B cell (primary cell): ENCODE data around the gene LRRC45. TPM values are rescaled to one million over a fixed set of nuclear protein-coding genes. Genes with fewer than 3 reads are reported as not detected.

Experiments
- ATAC-seq: fragments of 200-7000 bp; cut with Tn5 transposase; one replicate; pipeline ENCODE4 v1.10.0; 2021; ENCODE audit warnings: low read depth, mild to moderate bottlenecking, moderate number of reproducible peaks, moderate library complexity
- CTCF ChIA-PET: fragments of 350-600 bp; sonication (Branson Sonifier 250); formaldehyde crosslinking; loops from one replicate; lab custom pipeline; 2021; ENCODE audit warnings: antibody characterized with exemption, inconsistent platforms; lab: Charles Lee
- POLR2A ChIA-PET: fragments of 350-600 bp; sonication (Branson Sonifier 250); formaldehyde crosslinking; loops from one replicate; lab custom pipeline; 2021; ENCODE audit warnings: antibody characterized with exemption; lab: Charles Lee
- DNase-seq: peaks from one replicate; pipeline ENCODE4 v3.0.0; 2013
- H2AFZ ChIP-seq: 2 replicates; pipeline ENCODE4 v1.6.1; 2012; ENCODE audit warnings: mild to moderate bottlenecking, low read depth, low read length; ENCODE audit not compliant: insufficient read depth, poor library complexity, severe bottlenecking
- H3K27ac ChIP-seq, 2 donors: 1 replicate in 1 of 2; 2 replicates in 1 of 2; pipeline ENCODE4 v1.5.1; 2012 to 2013; ENCODE audit warnings: low read length in 2 of 2, mild to moderate bottlenecking in 2 of 2, moderate library complexity in 1 of 2
- H3K27me3 ChIP-seq, 4 experiments: fragments of 200-600 bp in 1 of 4; sonication (generic) in 1 of 4; replicated peaks in 1 of 4; 1 replicate in 2 of 4; 2 replicates in 2 of 4; pipeline versions ENCODE4 v1.6.1 to v1.7.0; 2013 to 2016; ENCODE audit warnings: low read length in 3 of 4, mild to moderate bottlenecking in 2 of 4, mixed read lengths in 1 of 4, moderate library complexity in 1 of 4; ENCODE audit not compliant: insufficient read depth in 4 of 4, control insufficient read depth in 3 of 4; ENCODE audit errors: control extremely low read depth in 1 of 4
- H3K36me3 ChIP-seq, 2 experiments: replicated peaks in 1 of 2; 1 replicate in 1 of 2; 2 replicates in 1 of 2; pipeline versions ENCODE4 v1.6.1 to v1.7.1; 2013; ENCODE audit warnings: low read length in 1 of 2; ENCODE audit not compliant: insufficient read depth in 2 of 2, control insufficient read depth in 1 of 2; ENCODE audit errors: control extremely low read depth in 1 of 2, extremely low read depth in 1 of 2
- H3K4me1 ChIP-seq, 2 donors: fragments of 200-600 bp in 1 of 2; sonication (generic) in 1 of 2; 1 replicate in 1 of 2; 2 replicates in 1 of 2; pipeline versions ENCODE4 v1.5.1 to v1.6.1; 2013 to 2017; ENCODE audit warnings: low read length in 2 of 2; ENCODE audit not compliant: control insufficient read depth in 2 of 2, insufficient read depth in 2 of 2
- H3K4me2 ChIP-seq: replicated peaks from 2 replicates; pipeline ENCODE3; 2012; ENCODE audit warnings: mild to moderate bottlenecking, low read depth, low read length; ENCODE audit not compliant: poor library complexity, severe bottlenecking
- H3K4me3 ChIP-seq, 5 experiments: fragments of 200-600 bp in 1 of 5; sonication (generic) in 1 of 5; 1 replicate in 3 of 5; 2 replicates in 2 of 5; pipeline versions ENCODE4 v1.5.1 to v1.7.0; 2011 to 2016; ENCODE audit warnings: low read length in 4 of 5, mild to moderate bottlenecking in 4 of 5, low read depth in 2 of 5, control low read depth in 1 of 5, moderate library complexity in 1 of 5; ENCODE audit not compliant: insufficient read depth in 1 of 5; ENCODE audit errors: control extremely low read depth in 1 of 5, extremely low read depth in 1 of 5
- H3K79me2 ChIP-seq: fragments of 200-600 bp; sonication (generic); one replicate; pipeline ENCODE4 v1.6.0; 2016; ENCODE audit warnings: low read length; ENCODE audit not compliant: control insufficient read depth, insufficient read depth
- H3K9ac ChIP-seq: fragments of 200-600 bp; sonication (generic); 2 replicates; pipeline ENCODE4 v1.6.1; 2017; ENCODE audit warnings: mild to moderate bottlenecking, low read length, moderate library complexity
- H3K9me3 ChIP-seq, 3 donors: one replicate each; pipeline versions ENCODE4 v1.6.1 to v1.7.1; 2013; ENCODE audit warnings: low read length in 2 of 3; ENCODE audit not compliant: control insufficient read depth in 2 of 3, insufficient read depth in 1 of 3; ENCODE audit errors: control extremely low read depth in 1 of 3
- H4K20me1 ChIP-seq: 2 replicates; pipeline ENCODE4 v1.6.0; 2012; ENCODE audit warnings: mild to moderate bottlenecking, low read length; ENCODE audit not compliant: insufficient read depth, control insufficient read depth, poor library complexity, severe bottlenecking
- H3K27ac Mint-ChIP-seq: one replicate; pipeline ENCODE4 v1.8.0; 2021; ENCODE audit warnings: mixed read lengths
- H3K27me3 Mint-ChIP-seq: one replicate; pipeline ENCODE4 v1.8.0; 2021; ENCODE audit warnings: mixed read lengths
- H3K4me1 Mint-ChIP-seq: one replicate; pipeline ENCODE4 v1.8.0; 2021; ENCODE audit warnings: mixed read lengths
- H3K4me3 Mint-ChIP-seq: one replicate; pipeline ENCODE4 v1.8.0; 2021; ENCODE audit warnings: mixed read lengths
- H3K9me3 Mint-ChIP-seq: one replicate; pipeline ENCODE4 v1.8.0; 2022; ENCODE audit warnings: mixed read lengths; ENCODE audit not compliant: insufficient read depth
- EZH2 ChIP-seq: IDR thresholded peaks from 2 replicates; pipeline ENCODE4 v1.6.1; 2012; ENCODE audit warnings: borderline replicate concordance, low read depth, mild to moderate bottlenecking, moderate library complexity, low read length; ENCODE audit not compliant: insufficient read depth, poor library complexity, severe bottlenecking
- WGBS: methylation state at CpG from one replicate; pipeline ENCODE4 v1.1.5; 2013; ENCODE audit warnings: missing lambda C conversion rate; ENCODE audit not compliant: insufficient coverage; 5-methylcytosine and 5-hydroxymethylcytosine counted together
- intact Hi-C: fragments of 100-400 bp; cut with micrococcal nuclease; formaldehyde crosslinking; loops from one replicate; pipeline ENCODE4 v1.10.0; 2022
- polyA plus RNA-seq: library from polyadenylated mRNA; depleted of rRNA; stranded (reverse); fragments of >200 nt; gene quantifications from 2 replicates; pipeline ENCODE4 v1.2.3, GENCODE V29; 2012
- total RNA-seq, 2 donors: library from RNA; stranded (reverse); fragments of 120-200 nt in 1 of 2; gene quantifications; 1 replicate in 1 of 2; 2 replicates in 1 of 2; pipeline versions ENCODE4 v1.2.3 to v1.2.4, GENCODE V29; 2013 to 2022
- TF ChIP-seq, protein P1 (sequence below): fragments of 200-600 bp; IDR thresholded peaks from one replicate; pipeline ENCODE4 v1.8.0; 2022; ENCODE audit warnings: antibody characterized with exemption, mild to moderate bottlenecking

The LRRC45 gene
- total and polyA plus RNA-seq, 2 donors (not counting 1 experiment from before 2014, with no cell fraction given), result 19.4 to 19.6 TPM

DNA sequence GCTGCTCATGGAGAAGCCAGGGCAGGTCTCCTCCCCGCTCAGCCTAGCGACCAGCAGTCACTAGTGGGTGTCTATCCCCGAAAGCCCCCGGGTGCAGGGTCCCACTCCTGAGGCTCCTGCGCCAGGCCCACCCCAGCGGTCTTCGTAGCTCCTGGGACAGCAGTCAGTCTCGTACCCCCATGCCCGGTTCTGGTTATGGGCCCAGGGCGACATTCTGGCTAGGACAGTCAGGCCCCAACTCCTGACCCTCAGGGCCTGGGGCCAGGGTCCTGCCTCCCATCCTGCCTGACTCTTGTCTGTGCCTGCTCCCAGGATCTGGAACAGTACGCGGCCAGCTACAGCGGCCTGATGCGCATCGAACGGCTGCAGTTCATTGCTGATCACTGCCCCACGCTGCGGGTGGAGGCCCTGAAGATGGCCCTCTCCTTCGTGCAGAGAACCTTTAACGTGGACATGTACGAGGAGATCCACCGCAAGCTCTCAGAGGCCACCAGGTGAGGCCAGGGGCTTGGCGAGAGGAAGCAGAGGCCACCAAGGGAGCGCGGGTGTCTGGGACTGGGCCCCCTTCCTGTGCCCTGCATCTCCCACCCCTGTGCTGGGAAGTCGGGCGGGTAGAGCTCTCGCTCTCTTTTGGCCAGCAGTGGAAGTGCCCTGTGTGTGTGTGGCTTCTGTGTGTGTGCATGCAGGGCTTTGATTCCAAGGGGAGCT is 30.6 kb downstream of the LRRC45 start:
- Mint-ChIP-seq H3K4me3 (peak overlapping the region; percentile 80), H3K4me1 (peaks cover 11% of the 10 kb centered on the region), H3K27me3 (no peaks in the 10 kb centered on the region), H3K9me3 (no peaks in the 10 kb centered on the region), H3K27ac (peak overlapping the region; percentile 15)
- 98% methylated on average over 28 of the region's 28 CpGs for WGBS
- H3K27ac ChIP-seq, result no peak overlapping the region
- TF ChIP-seq EZH2, result no peak
- peaks cover 0 to 30% of the 10 kb centered on the region in 2 experiments for H3K36me3 ChIP-seq
- ATAC-seq, result no peak
- peaks cover 19% of the 10 kb centered on the region for H4K20me1 ChIP-seq
- H3K4me3 ChIP-seq, result no peak overlapping the region
- no peak overlapping the region for H3K9ac ChIP-seq
- H3K4me1 ChIP-seq, result peaks cover 20 to 34% of the 10 kb centered on the region in 2 donors
- intact Hi-C loops, result no loop called here
- no peaks in the 10 kb centered on the region for H3K9me3 ChIP-seq
- no peaks in the 10 kb centered on the region for H3K27me3 ChIP-seq
- no peak for DNase-seq
- H3K79me2 ChIP-seq, result peaks cover 29% of the 10 kb centered on the region
- ChIA-PET CTCF (interaction anchor here (1.6 kb wide), 1 partner anchor 94 kb away, joined by 4 read pairs; no protein-coding TSS in a partner anchor), POLR2A (interaction anchor here (1.9 kb wide), 1 partner anchor 16 kb away, joined by 6 read pairs; the partner anchor contains the start of gene DCXR)
- H3K4me2 ChIP-seq, result no peak overlapping the region
- H2AFZ ChIP-seq, result no peak overlapping the region

DNA sequence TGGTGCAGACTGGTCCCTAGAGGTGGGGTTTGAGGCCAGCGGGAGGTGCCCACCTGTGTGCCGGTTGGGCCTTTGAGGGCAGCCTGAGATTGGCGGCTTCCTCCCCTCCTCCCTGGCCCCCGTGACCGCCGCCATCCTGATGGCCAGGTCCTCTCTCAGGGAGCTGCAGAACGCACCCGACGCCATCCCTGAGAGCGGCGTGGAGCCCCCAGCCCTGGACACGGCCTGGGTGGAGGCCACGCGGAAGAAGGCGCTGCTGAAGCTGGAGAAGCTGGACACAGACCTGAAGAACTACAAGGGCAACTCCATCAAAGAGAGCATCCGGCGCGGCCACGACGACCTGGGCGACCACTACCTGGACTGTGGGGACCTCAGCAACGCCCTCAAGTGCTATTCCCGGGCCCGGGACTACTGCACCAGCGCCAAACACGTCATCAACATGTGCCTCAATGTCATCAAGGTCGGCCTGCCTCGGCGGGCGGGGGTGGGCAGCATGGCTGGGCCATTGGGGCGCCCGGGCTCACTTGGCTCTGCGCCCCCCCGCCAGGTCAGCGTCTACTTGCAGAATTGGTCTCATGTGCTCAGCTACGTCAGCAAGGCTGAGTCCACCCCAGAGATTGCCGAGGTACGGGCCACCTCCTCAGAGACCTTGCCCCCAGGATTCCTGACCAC is 31.4 kb downstream of the LRRC45 start:
- ATAC-seq, result no peak
- Histone ChIP-seq H4K20me1 (peaks cover 19% of the 10 kb centered on the region), H3K4me2 (no peak overlapping the region), H3K27ac (no peak overlapping the region), H3K4me1 (peaks cover 20 to 34% of the 10 kb centered on the region in 2 donors), H3K36me3 (peaks cover 0 to 38% of the 10 kb centered on the region in 2 experiments), H3K27me3 (no peaks in the 10 kb centered on the region), H3K9me3 (no peaks in the 10 kb centered on the region), H3K79me2 (peaks cover 29% of the 10 kb centered on the region), H2AFZ (no peak overlapping the region), H3K4me3 (no peak overlapping the region), H3K9ac (no peak overlapping the region)
- TF ChIP-seq, protein P1, sequence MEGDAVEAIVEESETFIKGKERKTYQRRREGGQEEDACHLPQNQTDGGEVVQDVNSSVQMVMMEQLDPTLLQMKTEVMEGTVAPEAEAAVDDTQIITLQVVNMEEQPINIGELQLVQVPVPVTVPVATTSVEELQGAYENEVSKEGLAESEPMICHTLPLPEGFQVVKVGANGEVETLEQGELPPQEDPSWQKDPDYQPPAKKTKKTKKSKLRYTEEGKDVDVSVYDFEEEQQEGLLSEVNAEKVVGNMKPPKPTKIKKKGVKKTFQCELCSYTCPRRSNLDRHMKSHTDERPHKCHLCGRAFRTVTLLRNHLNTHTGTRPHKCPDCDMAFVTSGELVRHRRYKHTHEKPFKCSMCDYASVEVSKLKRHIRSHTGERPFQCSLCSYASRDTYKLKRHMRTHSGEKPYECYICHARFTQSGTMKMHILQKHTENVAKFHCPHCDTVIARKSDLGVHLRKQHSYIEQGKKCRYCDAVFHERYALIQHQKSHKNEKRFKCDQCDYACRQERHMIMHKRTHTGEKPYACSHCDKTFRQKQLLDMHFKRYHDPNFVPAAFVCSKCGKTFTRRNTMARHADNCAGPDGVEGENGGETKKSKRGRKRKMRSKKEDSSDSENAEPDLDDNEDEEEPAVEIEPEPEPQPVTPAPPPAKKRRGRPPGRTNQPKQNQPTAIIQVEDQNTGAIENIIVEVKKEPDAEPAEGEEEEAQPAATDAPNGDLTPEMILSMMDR, result no peak
- no peak for TF ChIP-seq EZH2
- intact Hi-C loops, result no loop called here
- no peak for DNase-seq
- Mint-ChIP-seq H3K27ac (no peak overlapping the region), H3K4me3 (peak overlapping the region; percentile 41), H3K27me3 (no peaks in the 10 kb centered on the region), H3K9me3 (no peaks in the 10 kb centered on the region), H3K4me1 (peaks cover 11% of the 10 kb centered on the region)
- ChIA-PET CTCF (interaction anchor here (1.2 to 1.6 kb wide), 2 partner anchors 11 to 95 kb away, joined by 3 to 4 read pairs; partner anchors contain the start of gene DUS1L), POLR2A (no interaction called here)
- 98% methylated on average over 38 of the region's 38 CpGs for WGBS
